Measurements from ENCODE around the gene YIPF4.

DNA sequence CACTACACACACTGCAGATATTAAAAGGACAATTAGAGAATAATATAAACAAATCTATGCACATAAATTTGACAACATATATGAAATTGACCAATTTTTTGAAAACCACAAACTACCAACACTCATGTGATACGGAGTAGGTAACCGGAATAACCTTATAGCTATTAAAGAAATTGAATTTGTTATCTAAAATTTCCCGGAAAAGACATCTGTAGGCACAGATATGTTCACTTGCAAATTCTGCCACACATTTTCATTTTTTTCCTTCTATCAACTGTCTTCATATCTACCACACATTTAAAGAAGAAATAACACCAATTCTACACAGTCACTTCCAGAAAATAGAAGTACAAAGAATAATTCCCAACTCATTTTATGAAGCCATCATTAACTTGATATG, 35.4 kb upstream of the YIPF4 start:
- TF ChIP-seq USF2 (IDR thresholded peaks at IDR 0.05; ENCODE audit: low read depth, low read length) (no peak), CTCF (conservative IDR thresholded peaks at IDR 0.05; ENCODE audit: low read depth, low read length) (no peak), ELK1 (IDR thresholded peaks at IDR 0.05; ENCODE audit: borderline replicate concordance, low read depth, low read length) (no peak), POLR2A (IDR thresholded peaks at IDR 0.05; ENCODE audit: low read depth, low read length) (no peak), BHLHE40 (IDR thresholded peaks at IDR 0.05; ENCODE audit: low read depth, low read length) (no peak)

Measured in IMR-90 (cell line).